ENCODE data around the gene CA9.

The CA9 gene

GRCh38 chr9:35675732-35676392 lies 2.1 kb downstream of the CA9 start:
- DNase-seq: peak; percentile 26 to 37

- DNase-seq: no peak
Measured at GRCh38 chr9:35679091-35679490, 5.4 kb downstream of the CA9 start.

GRCh38 chr9:35679766-35680330 lies 6.1 kb downstream of the CA9 start:
- no peak for DNase-seq

GRCh38 chr9:35680331-35681105 lies 6.8 kb downstream of the CA9 start:
- no peak for DNase-seq

GRCh38 chr9:35681341-35682002 lies 7.7 kb downstream of the CA9 start:
- DNase-seq: no peak

GRCh38 chr9:35682051-35682450 lies 8.3 kb downstream of the CA9 start:
- DNase-seq: no peak

- no peak for DNase-seq
Measured at GRCh38 chr9:35682520-35683315, 9.0 kb downstream of the CA9 start.

- DNase-seq: no peak
Measured at GRCh38 chr9:35683323-35683722, 9.6 kb downstream of the CA9 start.

GRCh38 chr9:35684921-35685320 lies 11.2 kb downstream of the CA9 start:
- DNase-seq: no peak

GRCh38 chr9:35685506-35685905 lies 11.8 kb downstream of the CA9 start:
- no peak for DNase-seq

- DNase-seq: no peak
Measured at GRCh38 chr9:35686222-35687203, 12.8 kb downstream of the CA9 start.

- DNase-seq: no peak
Measured at GRCh38 chr9:35687306-35687705, 13.6 kb downstream of the CA9 start.

- no peak for DNase-seq
Measured at GRCh38 chr9:35687972-35688557, 14.3 kb downstream of the CA9 start.

- DNase-seq: no peak
Measured at GRCh38 chr9:35688558-35689541, 15.1 kb downstream of the CA9 start.

GRCh38 chr9:35689542-35690293 lies 16.0 kb downstream of the CA9 start, which contains the start of gene TPM2:
Gene TPM2 (minus strand): TSS chr9:35689925. CDS start chr9:35689817, 108 bp downstream.
- no peak for DNase-seq

GRCh38 chr9:35690294-35690613 lies 16.5 kb downstream of the CA9 start:
- no peak for DNase-seq

GRCh38 chr9:35690614-35691333 lies 17.0 kb downstream of the CA9 start:
- peak in 1 of 2 donors; percentile 23 for DNase-seq

GRCh38 chr9:35691334-35691650 lies 17.6 kb downstream of the CA9 start:
- no peak for DNase-seq

Measured in CD4-positive, alpha-beta T cell treated with Interleukin-1 beta for 1 hour (primary cell).